Common myeloid progenitor, CD34-positive (primary cell): ENCODE data around the gene TMEM212.

Experiments
- CTCF ChIA-PET: fragments of 350-600 bp; sonication (Branson Sonifier 250); formaldehyde crosslinking; loops from one replicate; lab custom pipeline; 2021; ENCODE audit warnings: antibody characterized with exemption; lab: Charles Lee
- POLR2A ChIA-PET: fragments of 350-600 bp; sonication (Branson Sonifier 250); formaldehyde crosslinking; loops from one replicate; lab custom pipeline; 2021; ENCODE audit warnings: antibody characterized with exemption; lab: Charles Lee
- DNase-seq, 3 donors: peaks; one replicate each; pipeline versions ENCODE4 v3.0.0 to v3.0.0-alpha.2; 2013
- H3K27ac ChIP-seq, 2 experiments: 1 replicate in 1 of 2; 2 replicates in 1 of 2; pipeline ENCODE4 v1.7.0; 2013; ENCODE audit warnings: inconsistent platforms in 2 of 2, low read length in 2 of 2, mild to moderate bottlenecking in 2 of 2, low read depth in 1 of 2, moderate library complexity in 1 of 2; ENCODE audit not compliant: severe bottlenecking in 2 of 2, insufficient read depth in 1 of 2, poor library complexity in 1 of 2
- H3K27me3 ChIP-seq, 5 experiments: replicated peaks in 2 of 5; 1 replicate in 3 of 5; 2 replicates in 2 of 5; pipeline versions ENCODE4 v1.6.1 to v1.7.0; 2013; ENCODE audit warnings: low read length in 4 of 5, mild to moderate bottlenecking in 2 of 5, moderate library complexity in 2 of 5, inconsistent platforms in 1 of 5; ENCODE audit not compliant: insufficient read depth in 5 of 5, control insufficient read depth in 4 of 5
- H3K36me3 ChIP-seq, 4 experiments: 1 replicate in 2 of 4; 2 replicates in 2 of 4; pipeline versions ENCODE4 v1.6.1 to v1.7.0; 2013; ENCODE audit warnings: low read length in 3 of 4, control low read depth in 1 of 4, mild to moderate bottlenecking in 1 of 4; ENCODE audit not compliant: control insufficient read depth in 4 of 4, insufficient read depth in 4 of 4
- H3K4me1 ChIP-seq, 4 experiments: 1 replicate in 3 of 4; 2 replicates in 1 of 4; pipeline versions ENCODE4 v1.6.1 to v1.7.1; 2013; ENCODE audit warnings: low read length in 3 of 4, mild to moderate bottlenecking in 3 of 4, control low read depth in 1 of 4, inconsistent platforms in 1 of 4, moderate library complexity in 1 of 4; ENCODE audit not compliant: control insufficient read depth in 4 of 4, insufficient read depth in 4 of 4; ENCODE audit errors: control extremely low read depth in 1 of 4
- H3K4me3 ChIP-seq, 7 experiments: 1 replicate in 4 of 7; 2 replicates in 3 of 7; pipeline versions ENCODE4 v1.5.1 to v1.7.0; 2013; ENCODE audit warnings: mild to moderate bottlenecking in 7 of 7, low read length in 6 of 7, moderate library complexity in 6 of 7, inconsistent platforms in 2 of 7, low read depth in 2 of 7, control low read depth in 1 of 7; ENCODE audit not compliant: insufficient read depth in 4 of 7, control insufficient read depth in 1 of 7; ENCODE audit errors: extremely low read depth in 1 of 7
- H3K9me3 ChIP-seq, 5 experiments: 1 replicate in 4 of 5; 2 replicates in 1 of 5; pipeline versions ENCODE4 v1.6.1 to v1.7.1; 2013; ENCODE audit warnings: low read length in 4 of 5, mild to moderate bottlenecking in 2 of 5, inconsistent platforms in 1 of 5, low read depth in 1 of 5, moderate library complexity in 1 of 5; ENCODE audit not compliant: control insufficient read depth in 4 of 5, insufficient read depth in 2 of 5; ENCODE audit errors: control extremely low read depth in 1 of 5
- WGBS: methylation state at CpG from one replicate; pipeline ENCODE4 v1.1.5; 2013; ENCODE audit not compliant: insufficient coverage; 5-methylcytosine and 5-hydroxymethylcytosine counted together

TMEM212 gene

GRCh38 chr3:171874251-171874681 lies 31.1 kb downstream of the TMEM212 start:
- H3K4me1 ChIP-seq = peaks cover 0 to 2% (median 0%) of the 10 kb centered on the region in 4 experiments
- H3K9me3 ChIP-seq = no peaks in the 10 kb centered on the region
- no peaks in the 10 kb centered on the region for H3K27me3 ChIP-seq
- no peaks in the 10 kb centered on the region for H3K36me3 ChIP-seq
- CTCF ChIA-PET = interaction anchor here (1.7 kb wide), 1 partner anchor 8 kb away, joined by 4 read pairs; no protein-coding TSS in a partner anchor
- no peak overlapping the region for H3K27ac ChIP-seq
- H3K4me3 ChIP-seq = no peak overlapping the region
- POLR2A ChIA-PET = no interaction called here
- no peak for DNase-seq
- 89% methylated on average over 1 of the region's 2 CpGs for WGBS

- H3K9me3 ChIP-seq = no peaks in the 10 kb centered on the region
- H3K27me3 ChIP-seq = no peaks in the 10 kb centered on the region
- no peak overlapping the region for H3K4me3 ChIP-seq
- no peak overlapping the region for H3K27ac ChIP-seq
- ChIA-PET POLR2A (no interaction called here), CTCF (interaction anchor here (1.7 kb wide), 1 partner anchor 8 kb away, joined by 4 read pairs; no protein-coding TSS in a partner anchor)
- 96% methylated on average over 3 of the region's 4 CpGs for WGBS
- H3K36me3 ChIP-seq = no peaks in the 10 kb centered on the region
- H3K4me1 ChIP-seq = peaks cover 0 to 2% (median 0%) of the 10 kb centered on the region in 4 experiments
- no peak for DNase-seq
Observed at GRCh38 chr3:171874879-171875278, 31.7 kb downstream of the TMEM212 start.

GRCh38 chr3:171875923-171876412 lies 32.8 kb downstream of the TMEM212 start:
- POLR2A ChIA-PET = no interaction called here

GRCh38 chr3:171876680-171877147 lies 33.6 kb downstream of the TMEM212 start:
- 89% methylated on average over 1 of the region's 5 CpGs for WGBS
- Histone ChIP-seq H3K27me3 (no peaks in the 10 kb centered on the region), H3K36me3 (no peaks in the 10 kb centered on the region), H3K4me3 (no peak overlapping the region), H3K27ac (no peak overlapping the region), H3K4me1 (peaks cover 0 to 2% (median 0%) of the 10 kb centered on the region in 4 experiments), H3K9me3 (no peaks in the 10 kb centered on the region)
- POLR2A ChIA-PET = no interaction called here
- DNase-seq = peak in 2 of 3 donors; percentile 11 to 20
- CTCF ChIA-PET = no interaction called here

More at GRCh38 chr3:171875923-171876412, 32.8 kb downstream of the TMEM212 start:
- H3K4me1 ChIP-seq = peaks cover 0 to 2% (median 0%) of the 10 kb centered on the region in 4 experiments
- no peaks in the 10 kb centered on the region for H3K27me3 ChIP-seq
- H3K4me3 ChIP-seq = no peak overlapping the region
- CTCF ChIA-PET = no interaction called here
- no peak overlapping the region for H3K27ac ChIP-seq
- H3K36me3 ChIP-seq = no peaks in the 10 kb centered on the region
- 96% methylated on average over 4 of the region's 4 CpGs for WGBS
- no peaks in the 10 kb centered on the region for H3K9me3 ChIP-seq
- no peak for DNase-seq

GRCh38 chr3:171878461-171879225 lies 35.5 kb downstream of the TMEM212 start:
- no peaks in the 10 kb centered on the region for H3K27me3 ChIP-seq
- no peaks in the 10 kb centered on the region for H3K36me3 ChIP-seq
- ChIA-PET POLR2A (no interaction called here), CTCF (interaction anchor here (1.0 kb wide), 1 partner anchor 23 kb away, joined by 3 read pairs; no protein-coding TSS in a partner anchor)
- DNase-seq = no peak
- no peak overlapping the region for H3K27ac ChIP-seq
- peaks cover 0 to 5% (median 2%) of the 10 kb centered on the region in 4 experiments for H3K4me1 ChIP-seq
- WGBS = no CpG with 5 or more reads among the region's 4 CpGs
- H3K9me3 ChIP-seq = no peaks in the 10 kb centered on the region
- no peak overlapping the region for H3K4me3 ChIP-seq

GRCh38 chr3:171879472-171879871 lies 36.3 kb downstream of the TMEM212 start:
- CTCF ChIA-PET = no interaction called here
- no peak overlapping the region for H3K4me3 ChIP-seq
- H3K27me3 ChIP-seq = no peaks in the 10 kb centered on the region
- H3K36me3 ChIP-seq = no peaks in the 10 kb centered on the region
- POLR2A ChIA-PET = no interaction called here
- no peaks in the 10 kb centered on the region for H3K9me3 ChIP-seq
- 100% methylated on average over 3 of the region's 3 CpGs for WGBS
- DNase-seq = no peak
- H3K27ac ChIP-seq = no peak overlapping the region
- peaks cover 0 to 4% (median 2%) of the 10 kb centered on the region in 4 experiments for H3K4me1 ChIP-seq
